Kidney tubule cell (primary cell): ENCODE results near the gene SEPTIN11.

Experiments used
- DNase-seq: peaks from one replicate; pipeline ENCODE4 v3.0.0-alpha.2; 2018; ENCODE audit warnings: low spot score

SEPTIN11 gene

DNA sequence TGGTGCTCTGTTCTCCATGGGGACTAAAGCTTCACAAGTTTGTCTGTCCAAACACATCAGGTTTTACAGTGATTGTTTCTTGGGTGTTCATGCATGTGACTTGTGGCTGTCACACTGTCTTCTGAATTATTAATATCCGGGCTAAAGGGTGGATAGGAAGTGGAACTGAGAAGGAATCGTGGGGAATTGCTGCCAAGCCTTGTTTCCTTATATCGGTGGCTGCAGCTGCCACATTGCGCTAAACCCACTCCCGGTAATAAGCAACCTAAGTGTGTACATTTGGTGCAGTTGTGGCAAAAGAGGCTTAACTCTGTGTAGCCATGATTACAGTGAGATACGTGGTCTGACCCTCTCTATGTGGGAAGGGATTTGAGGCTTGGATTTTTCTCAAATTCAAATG lies 30.7 kb downstream of the SEPTIN11 start:
- DNase-seq, result no peak

DNA sequence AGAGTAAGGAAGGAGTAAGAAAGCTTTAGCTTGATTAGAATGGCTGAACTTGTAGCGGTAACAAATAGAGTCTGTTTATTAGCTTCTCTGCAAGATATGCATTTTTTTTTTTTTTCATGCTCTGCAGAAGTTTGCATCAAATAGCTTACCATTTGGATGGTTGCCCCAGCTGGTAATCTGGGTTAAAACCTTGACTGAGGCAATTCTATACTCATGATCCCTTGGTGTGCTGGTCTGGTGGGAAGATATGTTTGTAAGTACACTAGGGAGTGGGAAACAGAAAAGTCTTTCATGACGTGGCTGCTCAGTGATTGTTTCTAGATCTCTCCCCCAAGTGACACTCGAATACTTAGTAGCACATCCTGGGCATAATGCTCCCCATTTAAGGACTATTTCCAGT lies 32.1 kb downstream of the SEPTIN11 start:
- no peak for DNase-seq

DNA sequence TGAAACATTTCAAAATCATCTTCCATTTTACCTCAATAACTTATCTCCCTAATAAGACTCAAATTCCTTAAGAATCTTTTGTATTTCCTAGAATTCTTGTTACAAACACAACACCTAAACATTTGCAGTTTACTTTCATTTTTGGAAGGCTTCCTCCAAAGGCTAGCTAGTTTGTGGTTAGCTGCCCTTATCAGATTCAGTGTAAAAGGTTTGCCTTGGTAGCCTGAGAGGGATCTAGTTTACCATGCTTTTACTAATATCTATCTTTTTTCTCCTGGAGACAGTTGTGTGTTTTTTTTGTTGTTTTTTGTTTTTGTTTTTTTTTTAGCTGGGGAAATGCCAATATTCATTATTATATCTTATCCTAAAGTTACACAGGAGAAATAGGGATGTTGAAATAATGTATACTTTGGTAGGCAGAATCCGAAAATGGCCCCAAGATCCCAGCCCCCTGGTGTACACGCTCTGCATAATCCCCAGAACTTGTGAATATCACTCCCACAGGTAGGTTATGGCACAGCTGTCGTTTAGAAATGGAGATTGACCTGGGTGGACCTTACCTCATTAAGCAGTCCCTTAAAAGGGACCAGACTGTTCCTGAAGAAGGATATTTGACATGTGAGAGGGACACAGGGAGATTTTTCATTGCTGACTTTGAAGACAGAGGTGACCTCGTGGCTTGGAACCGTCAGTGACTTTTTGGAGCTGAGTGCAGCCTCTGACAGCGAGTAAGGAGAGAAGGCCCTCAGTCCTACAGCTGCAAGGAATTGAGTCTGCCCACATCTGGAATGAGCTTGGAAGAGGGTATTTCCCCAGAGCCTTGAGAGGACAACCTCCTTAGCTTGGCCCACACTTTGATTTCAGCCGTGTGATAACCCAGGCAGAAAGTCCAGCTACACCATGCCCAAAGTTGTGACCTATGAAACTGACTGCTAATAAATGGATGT lies 33.4 kb downstream of the SEPTIN11 start:
- DNase-seq, result no peak

DNA sequence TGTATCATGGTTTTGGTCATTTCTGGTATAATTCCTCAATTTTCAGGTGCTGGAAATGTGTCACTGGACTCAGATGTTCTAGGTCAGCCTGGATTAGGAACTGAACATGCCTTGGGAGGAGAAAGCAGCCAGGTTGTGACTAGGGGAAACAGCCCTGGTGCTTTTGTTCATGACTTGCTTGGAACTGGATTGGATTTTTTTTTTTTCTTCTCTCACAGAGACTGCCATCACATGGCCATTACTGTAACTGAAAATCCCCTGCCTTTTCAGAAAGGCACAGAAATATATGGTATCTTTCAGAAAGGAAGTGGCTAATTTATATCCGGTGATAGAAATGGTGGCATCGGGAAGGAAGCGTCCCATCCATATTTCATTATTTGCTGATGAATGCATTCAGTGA lies 34.6 kb downstream of the SEPTIN11 start:
- no peak for DNase-seq

DNA sequence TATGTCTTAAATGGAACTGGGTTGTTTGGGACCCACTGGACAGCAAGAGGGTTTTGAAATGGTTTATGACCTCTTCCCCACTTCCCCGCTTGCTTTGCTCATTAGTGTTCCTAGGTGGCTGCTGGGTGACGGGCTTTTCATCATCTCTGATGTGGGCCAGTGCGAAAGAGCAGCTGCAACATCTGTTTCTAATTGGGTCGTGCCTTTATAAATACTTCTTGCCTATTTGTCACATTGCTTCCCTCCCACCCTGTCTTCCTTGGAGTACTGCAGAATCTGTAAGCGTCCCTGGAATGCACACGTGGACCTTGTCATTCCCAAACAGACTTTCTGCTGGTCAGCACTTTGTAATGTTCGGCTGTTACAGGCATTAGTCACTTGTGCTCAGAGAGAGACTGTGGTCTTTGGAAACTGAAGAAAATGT lies 35.2 kb downstream of the SEPTIN11 start:
- peak; percentile 91 for DNase-seq

DNA sequence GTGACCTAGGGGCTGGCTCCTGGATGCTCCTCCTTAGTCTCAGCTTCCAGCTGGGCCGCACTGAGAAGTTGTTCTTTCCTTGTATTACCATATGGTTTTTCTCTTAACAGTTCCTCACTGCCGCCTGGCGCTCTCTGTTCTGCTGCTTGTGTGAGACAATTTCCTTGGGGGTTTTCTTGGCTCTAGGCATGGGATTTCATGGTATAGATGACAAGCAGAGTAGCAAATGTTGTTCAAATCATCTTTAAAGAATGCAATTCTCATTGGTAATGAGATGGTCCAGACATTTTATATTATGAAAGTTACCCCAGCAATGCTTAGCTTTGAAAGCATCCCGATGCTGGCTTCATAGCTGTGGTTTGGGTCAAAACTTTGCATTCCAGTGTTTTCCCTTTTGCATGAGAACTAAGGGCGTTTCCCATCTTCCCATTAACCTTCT lies 37.6 kb downstream of the SEPTIN11 start:
- no peak for DNase-seq

DNA sequence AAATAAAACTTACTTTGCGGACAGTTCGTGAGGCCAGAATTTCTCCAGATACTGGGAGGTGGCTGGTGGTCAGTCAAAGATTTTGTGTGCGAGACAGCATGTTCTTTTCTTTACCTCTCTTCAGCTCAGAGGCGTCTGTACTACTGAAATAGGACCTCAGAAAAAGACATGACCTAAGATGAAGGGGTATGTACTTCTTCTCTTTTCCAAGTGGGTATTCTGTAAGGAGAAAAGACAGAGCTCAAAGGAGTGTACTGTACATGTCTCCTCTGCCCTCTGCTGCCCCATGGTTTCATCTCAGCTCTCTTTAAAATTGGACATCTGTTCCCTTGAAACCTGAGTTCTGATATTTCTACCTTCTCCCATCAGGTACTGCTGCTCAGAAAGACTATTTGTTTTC lies 38.1 kb downstream of the SEPTIN11 start:
- no peak for DNase-seq

DNA sequence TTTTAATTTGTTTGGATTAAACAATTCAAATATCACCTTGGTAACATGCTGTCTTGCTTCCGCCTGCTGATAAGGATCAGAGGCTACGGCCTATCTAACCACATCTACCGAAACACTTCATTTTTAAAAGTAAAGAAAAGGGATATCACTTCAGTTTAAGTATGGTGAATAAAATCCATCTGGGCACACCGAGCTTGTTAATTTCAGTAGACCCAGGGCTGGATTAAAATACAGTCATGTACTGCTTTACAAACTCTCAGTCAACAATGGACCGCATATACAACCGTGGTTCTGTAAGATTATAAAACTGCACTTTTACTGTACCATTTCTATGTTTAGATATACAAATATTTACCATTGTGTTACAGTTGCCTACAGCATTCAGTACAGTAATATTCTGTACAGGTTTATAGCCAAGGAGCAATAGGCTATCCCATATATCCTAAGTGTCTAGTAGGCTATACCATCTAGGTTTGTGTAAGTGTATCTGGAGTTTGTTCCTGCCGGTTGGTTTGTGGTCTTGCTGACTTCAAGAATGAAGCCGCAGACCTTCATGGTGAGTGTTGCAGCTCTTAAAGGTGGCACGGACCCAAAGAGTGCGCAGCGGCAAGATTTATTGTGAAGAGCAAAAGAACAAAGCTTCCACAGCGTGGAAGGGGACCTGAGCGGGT lies 40.0 kb downstream of the SEPTIN11 start:
- no peak for DNase-seq

DNA sequence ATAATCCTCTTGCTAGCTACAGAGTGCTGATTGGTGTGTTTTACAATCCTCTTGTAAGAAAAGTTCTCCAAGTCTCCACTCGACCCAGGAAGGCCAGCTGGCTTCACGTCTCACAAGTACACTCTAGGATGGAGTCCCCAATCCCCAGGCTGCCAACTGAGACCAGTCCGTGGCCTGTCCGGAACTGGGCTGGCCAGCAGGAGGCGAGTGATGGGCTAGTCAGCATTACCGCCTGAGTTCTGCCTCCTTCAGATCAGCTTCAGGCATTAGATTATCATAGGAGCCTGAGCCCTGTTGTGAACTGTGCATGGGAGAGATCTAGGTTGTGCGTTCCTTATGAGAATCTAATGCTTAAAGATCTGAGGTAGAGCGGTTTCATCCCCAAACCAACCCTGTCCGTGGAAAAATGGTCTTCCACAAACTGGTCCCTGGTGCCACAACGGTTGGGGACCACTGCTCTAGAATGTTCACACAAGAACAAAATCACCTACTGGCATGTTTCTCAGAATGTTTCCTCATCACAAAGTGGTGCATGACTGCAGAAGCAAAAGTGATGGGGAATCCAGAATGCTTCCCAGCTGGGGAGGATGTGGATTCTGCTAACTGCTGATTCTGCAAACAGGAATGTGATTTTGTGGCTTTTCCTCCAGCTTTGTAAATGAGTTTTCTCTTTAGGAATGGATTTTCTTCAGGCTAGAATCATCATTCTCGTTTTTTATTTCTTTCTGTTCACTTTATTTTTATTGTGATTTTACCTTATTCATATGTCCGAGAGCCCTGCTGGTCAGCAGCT lies 40.9 kb downstream of the SEPTIN11 start:
- DNase-seq, result peak; percentile 79

DNA sequence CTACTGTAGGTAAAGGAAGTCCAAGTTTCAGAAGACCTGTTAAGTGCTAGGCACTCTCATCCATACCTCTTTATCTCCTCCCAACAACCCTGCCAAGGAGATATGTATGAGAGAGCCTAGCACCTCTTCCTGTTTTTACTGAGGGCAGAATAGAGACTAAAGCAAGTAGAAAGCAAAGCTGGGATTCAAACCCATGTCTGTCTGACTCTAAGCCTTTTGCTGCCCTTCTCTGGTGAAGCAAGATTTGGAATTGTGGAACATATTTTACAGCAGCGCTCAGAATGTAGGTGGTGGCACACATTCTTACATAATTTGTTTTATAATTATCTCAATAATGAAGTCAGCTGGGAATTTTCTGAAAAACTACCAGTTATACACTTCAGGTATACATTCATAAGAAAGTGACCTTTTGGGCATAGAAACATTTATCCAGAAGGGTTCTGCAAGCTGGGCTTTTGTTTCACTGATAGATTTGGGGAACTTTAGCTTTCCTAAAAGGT lies 41.7 kb downstream of the SEPTIN11 start:
- DNase-seq, result no peak

DNA sequence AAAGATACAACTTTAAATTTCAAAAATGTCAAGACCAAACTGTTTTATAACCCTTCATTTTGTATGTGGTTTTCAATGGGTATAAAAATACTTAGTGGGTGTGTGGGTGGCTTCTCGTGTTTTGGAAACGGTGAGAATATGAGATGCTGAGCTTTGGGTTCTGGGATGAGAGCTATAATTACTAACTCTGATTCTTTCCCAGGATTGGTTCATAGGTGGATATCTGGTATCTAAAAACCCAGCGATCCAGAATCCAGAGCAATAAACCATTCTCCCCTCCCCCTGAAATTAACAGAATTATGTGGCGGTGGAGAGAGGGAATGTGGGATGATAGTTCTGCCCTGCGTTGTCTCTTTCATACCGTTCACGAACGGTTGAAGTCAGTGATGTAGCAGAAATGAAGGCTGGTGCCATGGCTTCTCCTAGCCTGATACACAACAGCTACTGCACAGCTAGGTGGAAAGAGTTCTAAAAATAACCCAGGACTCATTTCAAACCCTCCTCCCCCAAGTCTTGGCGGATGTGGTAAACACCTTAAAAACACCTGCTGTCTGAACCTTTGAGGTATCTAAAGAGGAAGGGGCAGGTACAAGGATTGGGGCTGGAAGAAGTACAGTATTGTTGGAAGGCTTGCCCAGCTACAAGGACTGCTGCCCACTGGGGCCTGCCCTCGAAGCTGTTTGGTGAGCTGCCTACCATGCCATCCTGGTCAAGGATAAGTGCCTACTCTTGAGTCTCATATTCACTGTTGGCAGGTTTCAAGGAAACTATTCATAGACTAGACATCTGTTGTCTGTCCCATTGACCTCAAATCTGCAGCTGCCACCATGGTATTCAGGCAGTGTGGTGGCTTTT lies 44.5 kb downstream of the SEPTIN11 start:
- no peak for DNase-seq

DNA sequence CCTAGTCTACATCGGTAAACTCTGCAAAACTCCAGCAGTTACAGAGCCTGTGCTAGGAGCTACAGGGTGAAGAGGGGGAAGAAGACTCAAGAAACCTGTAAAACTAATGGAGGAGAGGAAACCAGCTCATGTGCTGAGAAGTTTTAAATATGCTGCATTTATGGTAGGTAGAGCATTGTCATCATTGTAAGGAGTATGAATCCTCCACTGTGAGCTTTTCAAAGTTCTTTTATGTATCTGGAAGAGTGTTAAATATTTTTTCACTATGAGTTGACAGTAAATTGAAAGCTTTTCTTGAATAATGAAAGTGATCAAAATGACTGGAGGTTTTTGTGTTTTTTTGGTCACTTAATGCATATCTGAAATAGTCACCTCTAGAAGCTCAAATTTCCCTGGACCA lies 46.2 kb downstream of the SEPTIN11 start:
- DNase-seq, result no peak

DNA sequence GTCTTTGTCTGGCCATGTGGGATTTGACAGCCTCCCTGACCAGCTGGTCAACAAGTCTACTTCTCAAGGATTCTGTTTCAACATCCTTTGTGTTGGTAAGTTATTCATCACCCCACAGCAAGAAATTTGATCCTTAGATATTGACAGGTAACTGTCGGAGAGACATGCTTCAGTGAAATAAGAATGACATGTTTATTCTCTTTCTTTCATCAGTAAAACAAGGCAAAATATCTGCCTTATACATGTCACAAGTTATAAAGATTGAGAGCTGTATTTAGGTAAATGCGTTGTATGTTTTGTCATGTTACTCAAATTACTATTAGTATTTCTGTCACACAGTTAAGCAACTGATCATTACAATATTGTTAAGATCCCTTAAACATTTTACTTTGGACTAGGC lies 46.9 kb downstream of the SEPTIN11 start:
- no peak for DNase-seq

DNA sequence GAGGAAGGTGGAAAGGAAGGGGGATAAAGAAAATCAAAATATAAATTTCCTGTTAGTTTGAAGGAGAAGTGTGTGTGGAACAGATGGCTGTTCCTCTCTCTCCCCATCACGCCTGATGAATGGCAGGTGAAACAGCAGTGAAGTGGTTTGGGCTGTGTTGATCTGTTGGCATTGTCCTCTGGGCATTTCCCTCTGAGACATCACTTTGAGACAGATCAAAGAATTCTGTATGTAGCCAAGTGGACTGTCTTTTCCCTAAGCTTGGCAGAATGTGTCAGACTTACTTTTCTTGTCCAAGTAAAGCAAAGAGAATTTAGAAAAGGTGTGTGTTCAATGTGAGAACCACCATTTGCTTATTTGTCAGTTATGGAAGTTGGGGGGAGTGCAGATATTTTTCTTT lies 47.5 kb downstream of the SEPTIN11 start:
- no peak for DNase-seq

DNA sequence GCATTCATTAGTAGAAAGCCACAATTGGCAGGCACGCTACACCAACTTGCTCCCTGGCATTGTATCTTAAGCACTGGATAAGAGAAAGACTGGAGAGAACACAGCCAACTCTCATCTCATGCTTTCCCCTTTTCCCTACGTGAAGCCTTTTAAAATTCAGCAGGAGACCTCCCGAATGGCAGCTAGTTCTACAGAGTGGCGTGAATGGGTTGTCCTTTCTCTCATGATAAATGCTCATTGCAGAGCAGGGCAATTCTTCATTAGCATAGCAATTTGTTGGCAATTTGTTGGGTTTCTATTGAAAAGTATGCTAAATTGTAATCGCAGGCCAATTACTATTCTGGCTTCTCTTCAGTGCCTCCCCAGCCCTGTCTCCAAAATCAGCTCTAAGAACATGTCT lies 48.0 kb downstream of the SEPTIN11 start:
- DNase-seq, result no peak

DNA sequence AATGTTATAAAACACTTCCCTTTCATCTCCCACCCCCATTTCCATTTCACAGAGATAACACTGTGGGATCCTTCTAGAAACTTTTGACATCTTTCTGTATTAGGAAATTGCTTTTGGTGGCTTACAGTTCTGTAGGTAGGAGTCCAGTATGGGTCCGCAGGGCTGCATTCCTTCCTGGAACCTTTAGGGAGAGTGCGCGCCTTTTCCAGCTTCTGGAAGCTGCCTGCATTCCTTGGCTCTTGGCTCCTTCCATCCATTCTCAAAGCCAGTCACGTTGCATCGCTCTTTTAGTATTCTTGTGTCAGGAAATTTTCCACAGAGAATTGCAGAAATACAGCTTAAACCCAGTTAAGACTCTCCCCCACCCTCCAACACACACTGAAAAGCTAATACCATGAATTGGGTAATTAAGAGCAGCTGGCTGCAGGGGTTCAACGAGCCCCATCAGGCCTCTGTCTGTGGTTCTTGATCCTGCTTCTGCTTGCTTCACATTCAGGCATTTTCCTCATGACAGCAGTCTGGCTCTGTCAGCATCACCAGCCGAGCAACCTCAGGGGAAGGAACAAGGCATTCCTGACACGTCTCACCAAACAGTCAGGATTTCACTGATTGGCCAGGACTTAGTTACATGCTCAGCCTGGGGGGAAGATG lies 48.8 kb downstream of the SEPTIN11 start:
- DNase-seq, result no peak
